Skeletal muscle cell (primary cell): Measurements from ENCODE around the gene NLGN2.

Source experiments
- DNase-seq: peaks from one replicate; pipeline ENCODE4 v3.0.0-alpha.2; 2010; ENCODE audit warnings: low read depth
- H3K4me3 ChIP-seq: 2 replicates; pipeline ENCODE4 v1.5.1; 2011; ENCODE audit warnings: low read depth, mild to moderate bottlenecking, control low read depth, low read length, moderate library complexity

Gene NLGN2

DNA sequence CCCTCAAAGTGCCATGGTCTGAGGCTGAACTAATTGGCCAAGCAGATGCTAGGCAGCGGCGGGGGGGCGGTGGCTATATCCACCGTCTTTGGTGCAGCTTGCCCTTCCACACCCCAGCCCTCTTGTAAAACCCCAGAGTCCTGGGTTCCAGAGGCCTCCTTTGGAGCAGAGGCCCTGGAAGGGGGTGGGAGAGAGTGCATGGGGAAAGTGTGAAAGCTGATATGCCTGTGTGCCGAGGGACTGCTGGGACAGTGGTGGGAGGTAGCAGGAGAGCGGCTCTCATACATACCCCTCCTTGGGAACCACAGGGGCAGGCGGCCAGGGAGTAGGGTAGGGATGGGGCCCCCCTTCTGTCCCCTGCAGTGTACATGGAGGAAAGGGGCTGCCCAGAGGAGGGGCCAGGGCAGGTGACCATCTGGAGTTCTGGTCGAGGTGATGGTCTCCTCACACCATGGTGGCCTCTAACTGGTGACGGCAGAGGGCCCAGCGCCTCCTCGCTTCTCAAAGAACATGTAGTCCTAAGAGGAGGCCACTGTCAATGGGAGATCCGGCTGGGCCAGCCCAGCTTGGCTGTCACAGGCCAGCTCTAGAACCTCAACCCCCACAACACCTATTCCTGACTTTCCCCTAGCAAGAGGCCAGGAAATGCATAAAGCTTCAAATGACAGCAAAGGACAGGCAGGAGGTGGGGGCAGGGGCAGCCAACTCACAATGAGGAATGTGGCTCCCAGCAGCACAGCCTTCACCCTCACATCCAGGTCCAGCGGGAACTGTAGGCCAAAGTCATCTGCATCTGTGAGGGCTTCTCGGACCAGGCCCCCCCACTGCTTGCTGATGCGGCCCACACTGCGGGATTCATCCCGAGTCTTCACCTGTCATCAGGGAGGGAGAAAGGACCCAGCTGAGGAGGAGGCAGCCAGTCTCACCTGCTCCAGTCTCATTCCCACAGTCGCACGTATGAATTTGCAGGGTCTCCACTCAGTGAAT is 17.4 kb upstream of the NLGN2 start:
- H3K4me3 ChIP-seq, result no peak overlapping the region
- DNase-seq, result no peak

DNA sequence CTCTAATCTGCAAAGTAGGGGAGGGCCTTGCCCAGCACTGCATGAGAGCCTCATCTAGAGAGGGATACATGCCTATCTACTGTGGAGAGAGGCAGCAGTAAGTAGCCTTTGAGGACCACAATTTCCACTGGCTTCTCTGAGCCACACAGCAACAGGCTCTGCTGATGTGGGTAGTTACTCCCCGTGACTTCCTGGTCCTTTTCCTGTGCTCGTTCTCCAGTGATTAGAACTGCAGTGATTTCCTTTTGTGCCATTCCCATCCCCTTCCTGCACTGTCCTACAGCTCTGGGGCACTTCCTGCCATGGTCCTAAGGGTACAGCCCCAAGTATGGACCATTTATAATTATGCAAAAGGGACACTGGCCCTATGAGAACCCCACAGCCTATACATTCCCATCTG is 16.3 kb upstream of the NLGN2 start:
- no peak for DNase-seq
- no peak overlapping the region for H3K4me3 ChIP-seq

DNA sequence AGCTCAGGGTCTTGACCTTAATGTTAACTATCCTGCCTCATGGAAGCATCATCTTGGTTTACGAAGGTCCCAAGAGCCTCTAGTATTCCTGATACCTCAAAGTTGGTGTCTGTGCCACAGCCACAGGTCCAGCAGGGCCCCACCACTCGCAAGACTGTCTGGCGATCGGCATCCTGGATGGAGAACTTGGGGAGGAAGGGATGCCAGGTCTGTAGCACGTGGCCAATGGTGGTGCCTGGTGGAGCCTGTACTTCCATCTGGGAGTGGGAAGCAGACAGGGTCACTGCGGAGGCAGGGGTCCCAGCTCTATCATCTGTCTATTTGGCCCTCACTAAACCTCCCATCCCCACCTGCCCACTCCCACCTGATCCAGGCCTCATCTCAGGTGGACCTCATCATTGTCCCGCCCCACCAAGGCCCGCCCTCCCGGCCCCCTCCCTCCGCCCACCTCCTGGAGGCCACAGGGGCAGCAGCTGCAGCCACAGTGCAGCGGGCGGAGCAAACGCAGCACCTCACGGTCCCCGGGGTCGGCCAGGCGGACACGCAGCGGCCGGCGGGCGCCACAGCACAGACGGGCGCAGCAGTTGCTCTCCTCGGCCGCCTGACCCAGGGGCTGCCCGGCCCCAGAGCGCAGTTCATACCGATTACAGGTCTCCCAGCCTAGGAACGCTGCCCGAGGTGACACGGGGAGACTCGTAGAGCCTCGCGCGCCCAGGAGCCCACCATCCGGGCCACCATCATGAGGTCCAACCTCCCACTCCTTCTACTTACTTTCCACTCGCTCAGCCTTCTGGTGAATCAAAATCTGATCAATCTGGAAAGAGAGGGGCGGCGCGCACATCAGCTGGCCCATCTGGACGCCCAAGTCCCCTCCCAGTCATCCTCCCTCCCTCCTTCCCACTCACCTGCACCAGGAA is 14.7 kb upstream of the NLGN2 start:
- no peak for DNase-seq

DNA sequence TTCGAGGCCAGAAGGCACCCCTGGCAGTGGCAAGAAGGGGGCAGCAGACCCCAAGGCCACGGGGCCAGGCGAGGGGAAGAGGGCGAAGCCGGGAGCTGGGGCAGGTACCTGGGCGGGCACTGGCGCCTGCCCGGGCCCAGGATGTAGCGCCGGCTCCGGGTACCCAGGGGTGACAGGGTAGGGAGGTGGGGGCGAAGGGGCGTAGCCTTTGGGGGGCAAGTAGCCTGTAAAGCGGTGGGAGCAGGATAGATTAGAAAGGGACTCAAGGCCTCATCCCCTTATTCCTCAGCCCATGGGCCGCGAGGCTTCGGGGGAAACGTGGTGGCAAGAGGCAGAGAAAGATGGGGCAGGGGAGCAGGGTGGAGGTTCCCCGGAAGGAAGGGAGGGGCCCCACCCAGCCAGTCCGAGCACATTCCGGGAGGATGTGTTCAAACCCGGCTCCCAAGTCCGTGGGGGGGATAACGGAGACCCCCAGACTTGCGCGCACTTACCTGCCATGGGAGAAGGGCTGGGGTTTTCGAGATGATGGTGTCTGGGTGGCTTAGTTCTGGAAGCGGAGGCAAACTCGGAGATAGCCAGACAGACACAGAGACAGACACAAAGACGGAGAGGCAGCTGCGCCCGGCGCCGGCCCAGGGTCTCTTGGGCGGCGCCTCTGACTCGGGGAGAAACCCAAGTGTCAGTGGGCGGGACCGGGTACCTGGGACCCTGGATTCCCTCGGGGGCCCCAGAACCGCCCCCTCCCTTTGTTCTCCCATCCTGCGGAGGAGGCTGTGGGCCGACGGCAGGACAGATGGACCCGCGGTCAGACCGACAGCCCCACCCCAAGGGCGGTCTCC is 13.8 kb upstream of the NLGN2 start:
- DNase-seq, result no peak
- H3K4me3 ChIP-seq, result peak overlapping the region; percentile 74

More for the DNA sequence above, 14.7 kb upstream of the NLGN2 start:
- peak overlapping the region; percentile 74 for H3K4me3 ChIP-seq

DNA sequence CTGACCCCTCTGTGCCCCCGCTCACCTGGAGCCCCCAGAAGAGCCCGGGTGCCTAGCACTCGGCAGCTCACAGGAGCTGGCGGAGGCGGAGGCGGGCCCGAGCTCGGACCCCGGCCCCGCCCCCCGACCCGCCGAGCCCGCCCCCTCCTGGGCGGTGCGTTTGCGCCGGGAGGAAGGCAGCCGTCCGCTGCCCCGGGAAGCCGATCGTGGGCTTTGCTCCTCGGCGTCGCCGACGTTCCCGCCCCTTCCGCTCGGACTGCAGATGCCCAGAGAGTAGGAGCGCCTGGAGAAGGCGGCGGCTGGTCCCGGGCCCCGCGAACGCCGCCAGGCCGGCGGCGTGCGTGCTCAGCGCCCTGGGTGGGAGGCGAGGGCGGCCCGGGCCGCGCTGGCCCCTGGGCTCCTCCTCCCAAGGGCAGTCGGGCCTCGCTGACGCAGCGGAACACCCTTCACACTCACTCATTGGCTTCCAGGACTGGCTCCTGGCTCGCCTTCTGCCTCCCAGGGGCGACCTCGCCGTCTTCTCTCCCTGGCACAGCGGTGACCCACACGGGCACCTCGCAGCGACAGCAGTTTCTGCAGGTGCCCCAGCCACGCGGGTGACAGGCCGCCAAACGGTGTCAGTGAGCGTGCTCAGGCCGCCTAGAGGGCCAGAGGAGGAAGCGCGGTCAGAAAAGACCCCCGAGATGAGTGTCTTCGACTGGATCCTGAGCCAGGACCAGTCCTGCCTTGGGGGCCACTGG is 13.0 kb upstream of the NLGN2 start, which contains the start of gene PLSCR3:
TSS of gene PLSCR3 (minus strand) at position 74 of the 740 bp plus-strand sequence. CDS start 415 bp downstream, outside the sequence.
- peak; percentile 60 for DNase-seq
- peak within 1 kb of the TSS; percentile 74 for H3K4me3 ChIP-seq

DNA sequence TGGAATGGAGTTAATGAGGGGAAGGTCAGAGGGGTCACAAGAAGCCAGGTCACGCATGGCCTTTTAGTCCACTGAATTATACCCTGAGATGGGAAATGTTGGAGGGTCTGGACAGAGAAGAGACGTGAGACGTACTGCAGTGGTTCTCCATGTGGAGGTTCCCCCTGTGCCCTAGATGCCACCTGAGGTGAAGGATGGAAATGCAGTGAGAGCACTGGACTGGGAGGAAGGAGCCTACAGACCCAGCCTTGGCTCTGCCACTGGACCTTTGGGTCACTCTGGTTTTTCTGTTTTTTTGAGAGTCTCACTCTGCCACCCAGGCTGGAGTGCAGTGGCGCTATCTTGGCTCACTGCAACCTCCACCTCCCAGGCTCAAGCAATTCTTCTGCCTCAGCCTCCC is 11.5 kb upstream of the NLGN2 start:
- no peak for DNase-seq
- no peak overlapping the region for H3K4me3 ChIP-seq

DNA sequence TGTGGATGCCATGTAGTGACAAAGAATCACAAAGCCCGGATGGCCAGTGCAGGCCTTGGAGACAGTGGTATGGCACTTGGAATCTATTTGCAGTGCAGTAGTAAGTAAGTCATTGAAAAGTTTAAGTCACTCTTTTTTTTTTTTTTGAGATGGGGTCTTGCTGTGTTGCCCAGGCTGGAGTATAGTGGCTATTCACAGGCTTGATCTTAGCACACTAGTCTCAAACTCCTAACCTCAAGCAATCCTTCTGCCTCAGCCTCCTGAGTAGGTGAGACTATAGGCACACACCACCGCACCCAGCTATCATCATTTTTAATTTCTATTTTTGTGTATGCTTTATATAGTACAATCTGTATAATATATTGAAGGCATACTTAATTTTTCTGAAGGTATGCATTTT is 9.0 kb upstream of the NLGN2 start:
- no peak for DNase-seq
- H3K4me3 ChIP-seq, result no peak overlapping the region

DNA sequence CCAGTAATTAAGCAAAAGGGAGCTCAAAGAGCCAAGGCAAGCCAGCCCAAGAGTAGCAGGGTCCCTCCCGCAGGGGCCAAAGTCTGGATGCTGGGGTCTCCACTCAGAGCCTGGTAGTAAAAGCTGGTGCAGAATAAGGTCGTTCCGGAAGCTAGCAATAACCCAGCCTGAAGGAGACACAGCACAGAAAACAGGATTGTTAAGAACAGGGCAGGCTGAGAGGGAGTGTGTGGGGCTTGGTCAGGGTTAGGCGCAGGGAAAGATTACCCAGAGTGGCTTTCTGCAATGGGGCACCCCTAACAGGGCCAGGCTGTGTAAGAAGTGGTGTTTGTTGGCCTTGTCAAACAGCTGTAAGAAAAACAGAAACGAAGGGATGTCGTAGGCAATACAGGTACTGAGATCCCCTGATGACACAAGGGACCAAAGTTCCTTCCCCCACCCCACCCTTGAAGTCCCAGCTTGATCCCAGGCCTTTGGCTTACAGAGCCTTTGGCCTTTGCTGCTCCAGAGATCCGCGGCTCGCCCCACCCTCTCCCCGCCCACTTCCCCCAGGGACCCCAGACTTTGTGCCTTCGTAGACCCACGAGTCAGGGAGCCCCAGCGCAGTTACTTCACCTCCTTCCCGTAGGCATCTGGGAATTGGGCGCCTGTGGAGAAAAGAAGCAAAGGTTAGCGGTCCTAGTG is 4.5 kb upstream of the NLGN2 start:
- H3K4me3 ChIP-seq, result peak overlapping the region; percentile 82
- no peak for DNase-seq

DNA sequence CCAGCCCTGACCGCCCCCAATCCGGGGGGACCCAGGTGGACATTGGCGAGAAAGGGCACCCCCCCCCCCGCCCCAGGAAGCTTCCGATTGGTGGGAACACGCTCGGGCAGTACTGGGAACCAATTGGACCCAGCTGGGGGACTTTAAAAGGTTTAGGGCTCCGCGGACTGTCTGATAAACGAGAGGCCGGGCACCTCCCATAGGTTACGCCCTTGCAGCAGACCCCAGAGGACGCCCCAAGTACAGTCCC is 4.0 kb upstream of the NLGN2 start:
- no peak for DNase-seq
- peak overlapping the region; percentile 82 for H3K4me3 ChIP-seq

DNA sequence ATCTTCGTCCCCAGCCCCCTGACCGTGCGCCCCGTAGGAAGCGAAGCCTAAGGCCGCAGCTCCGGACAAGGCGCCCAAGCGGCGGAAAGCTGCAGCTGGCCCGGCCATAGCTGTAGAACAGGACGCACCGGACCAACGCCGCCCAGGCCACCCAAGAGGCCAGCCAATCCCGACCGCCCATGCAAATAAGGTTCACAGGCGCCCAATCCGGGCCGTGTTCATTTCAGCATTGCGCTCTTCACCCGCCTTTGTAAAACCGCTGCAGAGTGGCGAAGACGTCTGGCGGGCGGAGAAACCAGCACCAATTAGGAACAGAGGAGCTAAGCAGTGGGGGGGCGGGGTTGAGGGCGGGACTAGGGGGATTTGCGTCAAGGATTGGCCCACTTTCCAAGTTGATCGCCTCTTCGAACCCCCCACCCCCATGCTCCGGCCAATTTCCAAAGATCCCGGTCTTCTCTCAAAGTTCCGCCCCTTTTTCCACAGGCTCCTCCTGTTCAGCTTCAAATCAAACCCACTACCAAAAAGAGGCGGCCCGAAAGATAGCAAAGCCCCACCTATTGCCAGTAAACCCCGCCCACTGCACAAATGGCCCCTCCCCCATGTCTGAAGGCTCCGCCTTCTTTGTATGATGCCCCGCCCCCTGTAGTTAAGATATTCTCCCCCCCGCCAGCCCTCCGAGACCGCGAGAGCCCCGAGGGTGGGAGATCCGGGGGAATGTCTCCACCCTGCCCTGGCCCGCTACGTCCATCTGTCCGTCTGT is 3.5 kb upstream of the NLGN2 start, which contains the start of gene TMEM256:
TSS of gene TMEM256 (minus strand) at position 121 of the 760 bp plus-strand sequence. CDS start at position 108, 13 bp downstream.
- DNase-seq, result peak; percentile 98
- H3K4me3 ChIP-seq, result peak within 1 kb of the TSS; percentile 82

DNA sequence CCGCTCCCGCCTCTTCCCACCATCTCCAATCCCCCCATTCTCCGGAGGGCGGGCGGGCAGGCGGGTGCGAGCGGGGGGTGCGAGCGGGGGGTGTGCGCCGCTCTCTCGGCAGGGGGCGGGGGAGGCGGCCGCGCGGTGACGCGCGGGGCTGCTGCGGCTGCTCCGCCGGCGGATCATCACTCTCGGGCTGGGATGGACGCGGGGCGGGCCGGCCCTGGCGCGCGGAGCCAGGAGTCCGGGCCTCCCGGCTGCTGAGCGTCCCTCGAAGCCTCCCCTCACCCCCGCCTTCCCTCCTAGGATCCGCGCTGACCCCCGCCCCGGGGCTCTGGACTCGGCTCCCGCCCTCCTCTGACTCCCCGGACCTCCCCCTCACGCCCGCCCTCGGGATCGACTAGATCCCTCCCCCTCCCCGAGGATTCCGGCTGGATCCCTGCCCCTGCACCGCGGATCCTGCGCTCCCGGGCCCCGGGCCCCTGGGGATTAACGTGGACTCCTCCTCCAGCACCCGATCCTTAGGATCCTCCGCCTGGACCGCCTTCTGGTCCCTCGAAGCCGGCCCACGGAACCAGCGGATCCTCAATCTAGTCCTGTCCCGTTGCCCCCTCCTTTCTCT is 2.8 kb upstream of the NLGN2 start:
- DNase-seq, result no peak
- peak overlapping the region; percentile 82 for H3K4me3 ChIP-seq

DNA sequence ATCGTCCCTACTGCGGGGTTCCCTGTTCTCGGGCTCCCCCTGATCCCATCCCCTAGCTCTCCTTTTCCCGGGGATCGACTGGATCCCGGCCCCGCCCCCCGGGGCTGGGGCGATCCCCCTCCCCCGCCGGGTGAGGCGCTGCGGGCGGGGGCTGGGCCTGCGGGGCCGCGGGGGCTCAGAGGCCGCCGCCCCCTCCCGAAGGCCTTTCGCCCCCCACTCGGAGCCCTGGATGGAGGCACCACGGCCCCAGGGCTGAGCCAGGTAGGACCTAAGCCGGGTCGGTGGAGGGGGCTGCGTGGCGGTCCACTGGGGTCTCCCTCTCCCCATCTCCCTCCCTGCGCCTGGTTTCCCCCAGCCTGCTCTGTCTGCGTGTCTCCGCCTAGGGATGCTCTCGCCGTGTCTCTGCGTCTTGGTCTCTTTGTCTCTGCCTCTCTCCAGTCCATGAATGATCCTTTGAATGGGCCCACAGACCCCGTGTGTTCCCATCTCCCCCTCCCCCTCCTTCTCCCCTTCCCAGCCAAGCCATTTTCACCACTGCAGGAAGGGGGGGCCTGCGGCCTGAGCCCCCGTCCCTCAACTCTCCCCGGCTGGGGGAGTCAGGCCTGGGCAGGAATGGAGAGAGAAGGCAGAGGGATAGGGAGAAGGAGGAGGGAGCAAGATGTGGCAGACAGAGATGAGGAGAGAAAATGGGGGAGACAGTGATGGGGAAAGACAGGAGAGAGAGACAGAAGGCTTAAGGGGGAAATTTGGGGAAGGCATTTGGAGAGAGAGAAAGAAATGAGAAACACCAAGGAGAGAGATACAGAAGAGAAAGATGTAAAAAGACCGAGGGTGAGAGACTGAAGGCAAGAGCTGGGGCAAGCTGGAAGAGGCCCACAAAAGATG is 2.1 kb upstream of the NLGN2 start:
- DNase-seq, result no peak
- H3K4me3 ChIP-seq, result peak overlapping the region; percentile 82

DNA sequence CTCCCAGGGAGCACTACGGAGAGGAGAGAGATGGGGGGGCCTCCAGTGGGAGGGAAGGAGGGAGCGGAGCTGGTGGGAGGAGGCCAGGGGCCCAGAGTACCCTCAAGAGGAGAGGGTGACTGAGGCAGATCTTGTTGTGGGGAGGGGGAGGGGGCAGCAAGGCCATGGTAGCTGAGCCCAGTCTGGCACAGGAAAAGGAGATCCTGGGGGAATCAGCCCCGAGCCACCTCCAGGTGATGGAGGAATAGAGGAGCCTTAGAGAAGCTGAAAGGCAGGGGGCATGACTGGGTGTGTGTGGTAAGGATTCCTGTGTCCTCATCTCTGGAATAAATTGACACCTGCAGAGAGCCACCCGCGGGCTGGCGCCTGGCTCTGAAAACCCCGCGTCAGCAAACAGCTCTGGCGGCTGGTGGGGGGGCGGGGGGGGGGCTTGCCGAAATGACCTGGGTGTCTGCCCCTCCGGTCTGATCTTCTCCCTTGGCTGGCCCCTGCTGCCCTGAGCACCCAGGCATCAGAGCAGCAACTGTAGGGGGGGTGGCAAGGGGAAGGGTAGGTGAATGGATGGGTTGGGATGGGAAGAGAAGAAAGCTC is 1.3 kb upstream of the NLGN2 start:
- DNase-seq, result no peak
- H3K4me3 ChIP-seq, result peak overlapping the region; percentile 82

DNA sequence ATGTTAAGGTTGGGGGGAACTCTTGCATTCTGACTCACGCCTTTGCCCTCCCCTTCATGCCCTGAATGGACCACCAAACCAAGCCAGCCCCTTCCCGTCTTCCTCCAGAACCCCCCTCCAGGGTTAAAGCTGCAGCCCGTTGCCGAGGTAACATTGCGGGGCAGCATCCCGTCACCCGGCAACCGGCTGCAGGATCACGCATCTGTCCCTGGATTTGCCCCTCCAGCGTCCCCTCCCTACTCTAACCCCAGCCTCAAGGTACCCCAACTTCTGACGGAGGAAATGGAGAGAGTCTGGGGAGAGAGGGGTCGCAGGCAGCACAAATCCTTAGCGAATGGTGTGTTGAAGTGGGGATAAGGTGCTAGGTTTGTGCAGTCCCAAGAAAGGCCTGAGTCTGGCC is 563 bp upstream of the NLGN2 start:
- no peak for DNase-seq
- no peak overlapping the region for H3K4me3 ChIP-seq

DNA sequence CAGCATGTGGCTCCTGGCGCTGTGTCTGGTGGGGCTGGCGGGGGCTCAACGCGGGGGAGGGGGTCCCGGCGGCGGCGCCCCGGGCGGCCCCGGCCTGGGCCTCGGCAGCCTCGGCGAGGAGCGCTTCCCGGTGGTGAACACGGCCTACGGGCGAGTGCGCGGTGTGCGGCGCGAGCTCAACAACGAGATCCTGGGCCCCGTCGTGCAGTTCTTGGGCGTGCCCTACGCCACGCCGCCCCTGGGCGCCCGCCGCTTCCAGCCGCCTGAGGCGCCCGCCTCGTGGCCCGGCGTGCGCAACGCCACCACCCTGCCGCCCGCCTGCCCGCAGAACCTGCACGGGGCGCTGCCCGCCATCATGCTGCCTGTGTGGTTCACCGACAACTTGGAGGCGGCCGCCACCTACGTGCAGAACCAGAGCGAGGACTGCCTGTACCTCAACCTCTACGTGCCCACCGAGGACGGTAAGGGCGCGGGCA is 645 bp downstream of the NLGN2 start:
- DNase-seq, result no peak
- H3K4me3 ChIP-seq, result no peak overlapping the region

DNA sequence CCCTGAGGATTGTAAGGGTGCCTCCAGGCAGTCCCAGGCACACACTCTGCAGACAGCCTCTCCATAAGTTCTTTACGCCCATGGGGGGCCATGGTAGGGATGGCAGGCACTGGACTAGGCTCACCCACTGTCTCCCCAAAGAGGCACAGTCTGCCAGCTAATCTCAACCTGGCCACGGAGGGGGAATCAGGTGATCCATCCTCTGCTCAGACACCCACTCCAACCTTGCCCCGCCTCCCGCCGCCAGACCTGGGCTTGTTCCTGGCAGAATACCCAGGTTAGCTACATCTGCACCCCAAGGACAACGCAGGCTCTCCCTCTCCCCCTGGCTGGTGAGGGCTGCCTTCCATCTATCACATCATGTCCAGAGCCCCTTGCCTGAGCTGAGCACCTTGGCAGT is 1.2 kb downstream of the NLGN2 start:
- H3K4me3 ChIP-seq, result no peak overlapping the region
- no peak for DNase-seq
